Measurements from ENCODE around the gene SDE2. TPM values are rescaled to one million over a fixed set of nuclear protein-coding genes. Genes with fewer than 3 reads are reported as not detected.

The SDE2 gene
- total RNA-seq, 2 donors from 2014 or later = 19.9 to 24.8 TPM

- H3K9me3 ChIP-seq = no peaks in the 10 kb centered on the region
- no peak overlapping the region for H3K27ac ChIP-seq
- no peaks in the 10 kb centered on the region for H3K36me3 ChIP-seq
- WGBS = 82% methylated on average over 3 of the region's 3 CpGs
- intact Hi-C loops (cut with DNase I) = no loop called here
- no peak for DNase-seq (ENCODE audit: low spot score)
- no peaks in the 10 kb centered on the region for H3K27me3 ChIP-seq (replicated peaks; ENCODE audit: insufficient read depth)
- TF ChIP-seq POLR2AphosphoS5 (IDR thresholded peaks at IDR 0.05) (no peak), CTCF (IDR thresholded peaks at IDR 0.05) (no peak), POLR2A (IDR thresholded peaks at IDR 0.05) (no peak)
- H3K4me3 ChIP-seq = no peak overlapping the region
- H3K4me1 ChIP-seq (replicated peaks) = no peaks in the 10 kb centered on the region
These were observed 41.1 kb downstream of the SDE2 start for GRCh38 chr1:225958041-225958440.

GRCh38 chr1:225954753-225955152 lies 44.4 kb downstream of the SDE2 start:
- no peaks in the 10 kb centered on the region for H3K9me3 ChIP-seq
- no peak overlapping the region for H3K4me3 ChIP-seq
- intact Hi-C loops (cut with DNase I) = no loop called here
- DNase-seq (ENCODE audit: low spot score) = no peak
- H3K4me1 ChIP-seq (replicated peaks) = no peaks in the 10 kb centered on the region
- 100% methylated on average over 1 of the region's 1 CpG for WGBS
- H3K27ac ChIP-seq = no peak overlapping the region
- no peak for TF ChIP-seq POLR2AphosphoS5 (IDR thresholded peaks at IDR 0.05)
- no peak for TF ChIP-seq CTCF (IDR thresholded peaks at IDR 0.05)
- TF ChIP-seq POLR2A (IDR thresholded peaks at IDR 0.05) = no peak
- H3K36me3 ChIP-seq = no peaks in the 10 kb centered on the region
- no peaks in the 10 kb centered on the region for H3K27me3 ChIP-seq (replicated peaks; ENCODE audit: insufficient read depth)

- H3K4me3 ChIP-seq = no peak overlapping the region
- no peak for TF ChIP-seq CTCF (IDR thresholded peaks at IDR 0.05)
- TF ChIP-seq POLR2A (IDR thresholded peaks at IDR 0.05) = no peak
- no peak for TF ChIP-seq POLR2AphosphoS5 (IDR thresholded peaks at IDR 0.05)
- H3K27ac ChIP-seq = no peak overlapping the region
- no peaks in the 10 kb centered on the region for H3K27me3 ChIP-seq (replicated peaks; ENCODE audit: insufficient read depth)
- intact Hi-C loops (cut with DNase I) = no loop called here
- no peaks in the 10 kb centered on the region for H3K9me3 ChIP-seq
- no peaks in the 10 kb centered on the region for H3K4me1 ChIP-seq (replicated peaks)
- no peak for DNase-seq (ENCODE audit: low spot score)
- no peaks in the 10 kb centered on the region for H3K36me3 ChIP-seq
- 76% methylated on average over 4 of the region's 4 CpGs for WGBS
These were observed 45.8 kb downstream of the SDE2 start for GRCh38 chr1:225953315-225953714.

- no peak for DNase-seq (ENCODE audit: low spot score)
- H3K4me1 ChIP-seq (replicated peaks) = no peaks in the 10 kb centered on the region
- intact Hi-C loops (cut with DNase I) = no loop called here
- H3K9me3 ChIP-seq = no peaks in the 10 kb centered on the region
- 76% methylated on average over 9 of the region's 9 CpGs for WGBS
- no peak for TF ChIP-seq POLR2AphosphoS5 (IDR thresholded peaks at IDR 0.05)
- TF ChIP-seq CTCF (IDR thresholded peaks at IDR 0.05) = no peak
- TF ChIP-seq POLR2A (IDR thresholded peaks at IDR 0.05) = no peak
- no peak overlapping the region for H3K27ac ChIP-seq
- no peaks in the 10 kb centered on the region for H3K27me3 ChIP-seq (replicated peaks; ENCODE audit: insufficient read depth)
- H3K4me3 ChIP-seq = no peak overlapping the region
- no peaks in the 10 kb centered on the region for H3K36me3 ChIP-seq
These were observed 48.1 kb downstream of the SDE2 start for GRCh38 chr1:225950905-225951497.

GRCh38 chr1:225949041-225949440 lies 50.1 kb downstream of the SDE2 start:
- 74% methylated on average over 6 of the region's 6 CpGs for WGBS
- intact Hi-C loops (cut with DNase I) = no loop called here
- no peaks in the 10 kb centered on the region for H3K27me3 ChIP-seq (replicated peaks; ENCODE audit: insufficient read depth)
- H3K9me3 ChIP-seq = no peaks in the 10 kb centered on the region
- TF ChIP-seq POLR2A (IDR thresholded peaks at IDR 0.05) (no peak), CTCF (IDR thresholded peaks at IDR 0.05) (no peak), POLR2AphosphoS5 (IDR thresholded peaks at IDR 0.05) (no peak)
- H3K4me1 ChIP-seq (replicated peaks) = no peaks in the 10 kb centered on the region
- H3K4me3 ChIP-seq = no peak overlapping the region
- H3K36me3 ChIP-seq = no peaks in the 10 kb centered on the region
- no peak overlapping the region for H3K27ac ChIP-seq
- no peak for DNase-seq (ENCODE audit: low spot score)

Data from prostate gland (tissue), 2 donors.